HepG2 (cell line): ENCODE data around the gene EPS8L3. TPM values are rescaled to one million over a fixed set of nuclear protein-coding genes. Genes with fewer than 3 reads are reported as not detected.

Experiments used
- ATAD3A ChIP-seq: sonication (generic); formaldehyde crosslinking; IDR thresholded peaks from 2 replicates; pipeline ENCODE4 v1.4.0; 2020; ENCODE audit warnings: missing genetic modification reagents
- DNMT3B ChIP-seq: conservative IDR thresholded peaks from 2 replicates; pipeline ENCODE4 v1.6.1; 2016; ENCODE audit warnings: missing biosample characterization, control low read depth
- ERF ChIP-seq: IDR thresholded peaks from 2 replicates; pipeline ENCODE4 v1.6.1; 2018; ENCODE audit warnings: missing biosample characterization, missing genetic modification reagents
- GABPB1 ChIP-seq: IDR thresholded peaks from 2 replicates; pipeline ENCODE4 v1.6.1; 2016; ENCODE audit warnings: mild to moderate bottlenecking, missing genetic modification reagents, moderate library complexity, missing compliant biosample characterization
- HOXA7 ChIP-seq: sonication (generic); formaldehyde crosslinking; IDR thresholded peaks from 2 replicates; pipeline ENCODE4 v1.8.1; 2022; ENCODE audit warnings: mild to moderate bottlenecking, missing genetic modification reagents, moderate library complexity
- MED1 ChIP-seq: sonication (generic); formaldehyde crosslinking; IDR thresholded peaks from 2 replicates; pipeline ENCODE4 v1.4.0; 2020; ENCODE audit warnings: missing genetic modification reagents
- MXI1 ChIP-seq: IDR thresholded peaks from 3 replicates; pipeline ENCODE4 v1.6.1; 2012; ENCODE audit warnings: low read depth, low read length, inconsistent platforms, borderline replicate concordance
- PITX1 ChIP-seq: sonication (generic); formaldehyde crosslinking; IDR thresholded peaks from 2 replicates; pipeline ENCODE4 v1.5.1; 2020; ENCODE audit warnings: mild to moderate bottlenecking, missing genetic modification reagents
- PPARG ChIP-seq: conservative IDR thresholded peaks from 2 replicates; pipeline ENCODE4 v1.6.1; 2016; ENCODE audit warnings: missing biosample characterization, missing genetic modification reagents
- RAD51 ChIP-seq: fragments of 450-650 bp; IDR thresholded peaks from 2 replicates; pipeline ENCODE4 v1.6.1; 2016; ENCODE audit warnings: borderline replicate concordance
- REXO4 ChIP-seq: sonication (generic); formaldehyde crosslinking; IDR thresholded peaks from 2 replicates; pipeline ENCODE4 v1.8.0; 2022; ENCODE audit warnings: missing genetic modification reagents, mild to moderate bottlenecking, borderline replicate concordance
- SOX13 ChIP-seq, 3 experiments: fragments of 450-650 bp in 1 of 3; sonication (generic) in 1 of 3; formaldehyde crosslinking in 1 of 3; IDR thresholded peaks in 2 of 3; conservative IDR thresholded peaks in 1 of 3; 2 replicates each; pipeline versions ENCODE4 v1.5.0 to v1.6.1; 2016 to 2020; ENCODE audit warnings: antibody characterized with exemption in 1 of 3, mild to moderate bottlenecking in 1 of 3, missing compliant biosample characterization in 1 of 3, missing genetic modification reagents in 1 of 3, moderate library complexity in 1 of 3
- SOX5 ChIP-seq: IDR thresholded peaks from 2 replicates; pipeline ENCODE4 v1.6.1; 2016; ENCODE audit warnings: borderline replicate concordance
- TBP ChIP-seq: sonication (generic); formaldehyde crosslinking; IDR thresholded peaks from 2 replicates; pipeline ENCODE4 v1.5.0; 2020; ENCODE audit warnings: missing genetic modification reagents
- YY1 ChIP-seq: IDR thresholded peaks from 2 replicates; pipeline ENCODE4 v1.6.1; 2011; ENCODE audit warnings: low read length, low read depth, moderate library complexity, mild to moderate bottlenecking; ENCODE audit not compliant: insufficient read depth, insufficient replicate concordance
- ZFY ChIP-seq: sonication (generic); formaldehyde crosslinking; IDR thresholded peaks from 2 replicates; pipeline ENCODE4 v1.4.0; 2020; ENCODE audit warnings: missing genetic modification reagents
- ZKSCAN5 ChIP-seq: sonication (generic); formaldehyde crosslinking; IDR thresholded peaks from 2 replicates; pipeline ENCODE4 v1.5.1; 2020; ENCODE audit warnings: mild to moderate bottlenecking, missing genetic modification reagents
- ZNF317 ChIP-seq: sonication (generic); formaldehyde crosslinking; IDR thresholded peaks from 2 replicates; pipeline ENCODE4 v1.5.0; 2020; ENCODE audit warnings: mild to moderate bottlenecking, missing genetic modification reagents
- ZNF660 ChIP-seq: sonication (generic); formaldehyde crosslinking; IDR thresholded peaks from 2 replicates; pipeline ENCODE4 v1.5.1; 2020; ENCODE audit warnings: mild to moderate bottlenecking, low read depth, missing genetic modification reagents, borderline replicate concordance
- polyA plus RNA-seq, 8 experiments: library from polyadenylated mRNA; depleted of rRNA in 3 of 8; stranded (reverse) in 7 of 8; unstranded in 1 of 8; fragments of >200 nt; fragmentation: Illumina TruSeq in 4 of 8; extraction: Trizol in 4 of 8; gene quantifications; 2 replicates each; pipeline versions ENCODE4 v1.2.1 to v1.2.3, GENCODE V29; 2011 to 2016; ENCODE audit warnings: low read depth in 4 of 8, missing spikeins in 1 of 8, mixed read lengths in 1 of 8; ENCODE audit not compliant: insufficient read depth in 1 of 8
- total RNA-seq, 5 experiments: library from RNA; depleted of rRNA; stranded (reverse); fragments of >200 nt; fragmentation: Illumina TruSeq; extraction: Trizol; gene quantifications; 2 replicates each; pipeline ENCODE4 v1.2.3, GENCODE V29; 2016; ENCODE audit warnings: low read depth in 1 of 5
- TF ChIP-seq, protein P1 (sequence below): sonication (generic); formaldehyde crosslinking; IDR thresholded peaks from 2 replicates; pipeline ENCODE4 v1.4.0; 2020; ENCODE audit warnings: mild to moderate bottlenecking, missing genetic modification reagents
- TF ChIP-seq, protein P2 (sequence below): sonication (generic); formaldehyde crosslinking; IDR thresholded peaks from 2 replicates; pipeline ENCODE4 v1.8.0; 2022; ENCODE audit warnings: mild to moderate bottlenecking, missing genetic modification reagents, borderline replicate concordance
- TF ChIP-seq, protein P3 (sequence below): sonication (generic); formaldehyde crosslinking; IDR thresholded peaks from 2 replicates; pipeline ENCODE4 v1.4.0; 2020; ENCODE audit warnings: missing genetic modification reagents

Gene EPS8L3
- total and polyA plus RNA-seq, 2 of the 13 experiments (the other 11 are each of a cell fraction or from before 2014, with no cell fraction given): 18.2 to 106 TPM

DNA sequence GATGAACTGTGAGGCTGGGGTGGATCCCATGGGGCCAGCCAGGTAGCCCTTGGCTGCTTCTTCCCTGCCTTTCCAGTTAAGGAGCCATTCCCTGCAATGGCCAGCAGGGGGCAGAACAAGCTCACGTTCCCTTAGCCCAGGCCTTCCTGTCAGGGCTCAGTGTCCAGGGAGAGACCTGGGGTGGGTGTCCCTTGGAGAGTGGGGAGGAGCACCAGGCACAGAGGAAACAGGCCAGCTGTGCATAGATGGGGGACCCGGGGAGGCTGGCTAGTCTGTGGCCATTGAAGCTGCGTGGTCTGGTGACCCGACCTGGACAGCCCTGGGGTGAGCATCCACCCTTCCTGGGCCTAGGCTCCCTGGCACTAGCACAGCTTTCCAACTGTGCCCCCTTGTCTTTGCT lies 13.2 kb upstream of the EPS8L3 start (continued):
- TF ChIP-seq YY1: peak; percentile 51
- TF ChIP-seq PITX1: no peak
- TF ChIP-seq TBP (CRISPR knock-in tag): no peak
- TF ChIP-seq ZKSCAN5 (CRISPR knock-in tag): no peak
- no peak; the same call in 2 of the 3 replicates for TF ChIP-seq MXI1
- TF ChIP-seq, protein P1, sequence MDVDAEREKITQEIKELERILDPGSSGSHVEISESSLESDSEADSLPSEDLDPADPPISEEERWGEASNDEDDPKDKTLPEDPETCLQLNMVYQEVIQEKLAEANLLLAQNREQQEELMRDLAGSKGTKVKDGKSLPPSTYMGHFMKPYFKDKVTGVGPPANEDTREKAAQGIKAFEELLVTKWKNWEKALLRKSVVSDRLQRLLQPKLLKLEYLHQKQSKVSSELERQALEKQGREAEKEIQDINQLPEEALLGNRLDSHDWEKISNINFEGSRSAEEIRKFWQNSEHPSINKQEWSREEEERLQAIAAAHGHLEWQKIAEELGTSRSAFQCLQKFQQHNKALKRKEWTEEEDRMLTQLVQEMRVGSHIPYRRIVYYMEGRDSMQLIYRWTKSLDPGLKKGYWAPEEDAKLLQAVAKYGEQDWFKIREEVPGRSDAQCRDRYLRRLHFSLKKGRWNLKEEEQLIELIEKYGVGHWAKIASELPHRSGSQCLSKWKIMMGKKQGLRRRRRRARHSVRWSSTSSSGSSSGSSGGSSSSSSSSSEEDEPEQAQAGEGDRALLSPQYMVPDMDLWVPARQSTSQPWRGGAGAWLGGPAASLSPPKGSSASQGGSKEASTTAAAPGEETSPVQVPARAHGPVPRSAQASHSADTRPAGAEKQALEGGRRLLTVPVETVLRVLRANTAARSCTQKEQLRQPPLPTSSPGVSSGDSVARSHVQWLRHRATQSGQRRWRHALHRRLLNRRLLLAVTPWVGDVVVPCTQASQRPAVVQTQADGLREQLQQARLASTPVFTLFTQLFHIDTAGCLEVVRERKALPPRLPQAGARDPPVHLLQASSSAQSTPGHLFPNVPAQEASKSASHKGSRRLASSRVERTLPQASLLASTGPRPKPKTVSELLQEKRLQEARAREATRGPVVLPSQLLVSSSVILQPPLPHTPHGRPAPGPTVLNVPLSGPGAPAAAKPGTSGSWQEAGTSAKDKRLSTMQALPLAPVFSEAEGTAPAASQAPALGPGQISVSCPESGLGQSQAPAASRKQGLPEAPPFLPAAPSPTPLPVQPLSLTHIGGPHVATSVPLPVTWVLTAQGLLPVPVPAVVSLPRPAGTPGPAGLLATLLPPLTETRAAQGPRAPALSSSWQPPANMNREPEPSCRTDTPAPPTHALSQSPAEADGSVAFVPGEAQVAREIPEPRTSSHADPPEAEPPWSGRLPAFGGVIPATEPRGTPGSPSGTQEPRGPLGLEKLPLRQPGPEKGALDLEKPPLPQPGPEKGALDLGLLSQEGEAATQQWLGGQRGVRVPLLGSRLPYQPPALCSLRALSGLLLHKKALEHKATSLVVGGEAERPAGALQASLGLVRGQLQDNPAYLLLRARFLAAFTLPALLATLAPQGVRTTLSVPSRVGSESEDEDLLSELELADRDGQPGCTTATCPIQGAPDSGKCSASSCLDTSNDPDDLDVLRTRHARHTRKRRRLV (CRISPR knock-in tag): no peak
- TF ChIP-seq PPARG (CRISPR knock-in tag): 0 out of 2 replicates have a peak, but pooled peaks have one; percentile 15
- no peak for TF ChIP-seq HOXA7 (CRISPR knock-in tag)
- TF ChIP-seq ZNF317 (CRISPR knock-in tag): no peak
- peak; percentile 35; the same call in 1 of the 2 replicates for TF ChIP-seq MED1 (CRISPR knock-in tag)
- TF ChIP-seq, protein P2, sequence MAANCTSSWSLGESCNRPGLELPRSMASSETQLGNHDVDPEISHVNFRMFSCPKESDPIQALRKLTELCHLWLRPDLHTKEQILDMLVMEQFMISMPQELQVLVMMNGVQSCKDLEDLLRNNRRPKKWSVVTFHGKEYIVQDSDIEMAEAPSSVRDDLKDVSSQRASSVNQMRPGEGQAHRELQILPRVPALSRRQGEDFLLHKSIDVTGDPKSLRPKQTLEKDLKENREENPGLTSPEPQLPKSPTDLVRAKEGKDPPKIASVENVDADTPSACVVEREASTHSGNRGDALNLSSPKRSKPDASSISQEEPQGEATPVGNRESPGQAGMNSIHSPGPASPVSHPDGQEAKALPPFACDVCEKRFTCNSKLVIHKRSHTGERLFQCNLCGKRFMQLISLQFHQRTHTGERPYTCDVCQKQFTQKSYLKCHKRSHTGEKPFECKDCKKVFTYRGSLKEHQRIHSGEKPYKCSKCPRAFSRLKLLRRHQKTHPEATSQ: no peak
- no peak for TF ChIP-seq ERF
- TF ChIP-seq ZFY: peak; percentile 14; the same call in 1 of the 2 replicates
- TF ChIP-seq ATAD3A (CRISPR knock-in tag): no peak
- TF ChIP-seq ZNF660 (CRISPR knock-in tag): no peak
- TF ChIP-seq SOX13 (IDR thresholded peaks at IDR 0.05): no peak
- no peak for TF ChIP-seq SOX13 (CRISPR knock-in tag; conservative IDR thresholded peaks at IDR 0.05 in 1 of 2, IDR thresholded peaks at IDR 0.05 in 1 of 2)
- no peak for TF ChIP-seq RAD51
- TF ChIP-seq, protein P3, sequence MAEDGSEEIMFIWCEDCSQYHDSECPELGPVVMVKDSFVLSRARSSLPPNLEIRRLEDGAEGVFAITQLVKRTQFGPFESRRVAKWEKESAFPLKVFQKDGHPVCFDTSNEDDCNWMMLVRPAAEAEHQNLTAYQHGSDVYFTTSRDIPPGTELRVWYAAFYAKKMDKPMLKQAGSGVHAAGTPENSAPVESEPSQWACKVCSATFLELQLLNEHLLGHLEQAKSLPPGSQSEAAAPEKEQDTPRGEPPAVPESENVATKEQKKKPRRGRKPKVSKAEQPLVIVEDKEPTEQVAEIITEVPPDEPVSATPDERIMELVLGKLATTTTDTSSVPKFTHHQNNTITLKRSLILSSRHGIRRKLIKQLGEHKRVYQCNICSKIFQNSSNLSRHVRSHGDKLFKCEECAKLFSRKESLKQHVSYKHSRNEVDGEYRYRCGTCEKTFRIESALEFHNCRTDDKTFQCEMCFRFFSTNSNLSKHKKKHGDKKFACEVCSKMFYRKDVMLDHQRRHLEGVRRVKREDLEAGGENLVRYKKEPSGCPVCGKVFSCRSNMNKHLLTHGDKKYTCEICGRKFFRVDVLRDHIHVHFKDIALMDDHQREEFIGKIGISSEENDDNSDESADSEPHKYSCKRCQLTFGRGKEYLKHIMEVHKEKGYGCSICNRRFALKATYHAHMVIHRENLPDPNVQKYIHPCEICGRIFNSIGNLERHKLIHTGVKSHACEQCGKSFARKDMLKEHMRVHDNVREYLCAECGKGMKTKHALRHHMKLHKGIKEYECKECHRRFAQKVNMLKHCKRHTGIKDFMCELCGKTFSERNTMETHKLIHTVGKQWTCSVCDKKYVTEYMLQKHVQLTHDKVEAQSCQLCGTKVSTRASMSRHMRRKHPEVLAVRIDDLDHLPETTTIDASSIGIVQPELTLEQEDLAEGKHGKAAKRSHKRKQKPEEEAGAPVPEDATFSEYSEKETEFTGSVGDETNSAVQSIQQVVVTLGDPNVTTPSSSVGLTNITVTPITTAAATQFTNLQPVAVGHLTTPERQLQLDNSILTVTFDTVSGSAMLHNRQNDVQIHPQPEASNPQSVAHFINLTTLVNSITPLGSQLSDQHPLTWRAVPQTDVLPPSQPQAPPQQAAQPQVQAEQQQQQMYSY: no peak
- TF ChIP-seq SOX5 (CRISPR knock-in tag): no peak
- TF ChIP-seq REXO4 (CRISPR knock-in tag): no peak
- 0 out of 2 replicates have a peak, but pooled peaks have one; percentile 47 for TF ChIP-seq DNMT3B (CRISPR knock-in tag)
- TF ChIP-seq GABPB1: peak; percentile 45; the same call in 1 of the 2 replicates
